Prostate gland (tissue), 2 donors: ENCODE data around the gene TTC16. TPM values are rescaled to one million over a fixed set of nuclear protein-coding genes. Genes with fewer than 3 reads are reported as not detected.

ENCODE experiments used
- DNase-seq: peaks from one replicate; pipeline ENCODE4 v3.0.0-alpha.2; 2019; ENCODE audit warnings: low spot score
- H3K27ac ChIP-seq, 2 donors: fragments of 200-600 bp; sonication (generic); 2 replicates each; pipeline ENCODE4 v1.5.1; 2017 to 2019
- H3K27me3 ChIP-seq: fragments of 200-600 bp; sonication (generic); replicated peaks from 2 replicates; pipeline ENCODE4 v1.5.1; 2019; ENCODE audit not compliant: insufficient read depth
- H3K36me3 ChIP-seq, 2 donors: fragments of 200-600 bp; sonication (generic); 1 replicate in 1 of 2; 2 replicates in 1 of 2; pipeline versions ENCODE4 v1.5.1 to v1.8.1; 2017 to 2019
- H3K4me1 ChIP-seq: fragments of 200-600 bp; sonication (generic); replicated peaks from 2 replicates; pipeline ENCODE4 v1.5.1; 2019
- H3K4me3 ChIP-seq, 2 donors: fragments of 200-600 bp; sonication (generic); 2 replicates each; pipeline ENCODE4 v1.5.1; 2017 to 2019
- H3K9me3 ChIP-seq: fragments of 200-600 bp; sonication (generic); 2 replicates; pipeline ENCODE4 v1.5.1; 2017
- CTCF ChIP-seq, 4 experiments: fragments of 200-600 bp in 2 of 4; fragments of 450-650 bp in 2 of 4; sonication (generic) in 2 of 4; IDR thresholded peaks; 1 replicate in 3 of 4; 2 replicates in 1 of 4; pipeline ENCODE4 v1.5.1; 2016 to 2019; ENCODE audit warnings: antibody characterized with exemption in 4 of 4, mild to moderate bottlenecking in 2 of 4, moderate library complexity in 2 of 4
- POLR2A ChIP-seq: fragments of 450-650 bp; IDR thresholded peaks from one replicate; pipeline ENCODE4 v1.6.1; 2016; ENCODE audit warnings: antibody characterized with exemption, mild to moderate bottlenecking
- POLR2AphosphoS5 ChIP-seq: sonication (generic); formaldehyde crosslinking; IDR thresholded peaks from one replicate; pipeline ENCODE4 v1.6.1; 2017; ENCODE audit warnings: antibody characterized with exemption
- WGBS: methylation state at CpG from one replicate; pipeline ENCODE4 v1.1.5; 2018; 5-methylcytosine and 5-hydroxymethylcytosine counted together
- intact Hi-C: fragments of 100-400 bp; cut with DNase I; formaldehyde crosslinking; loops from one replicate; pipeline ENCODE4 v1.14.2; 2022
- total RNA-seq, 2 donors: library from RNA; depleted of rRNA; stranded (reverse); fragments of >200 nt; gene quantifications; one replicate each; pipeline ENCODE4 v1.1.0, GENCODE V29; 2016

TTC16 gene
- total RNA-seq, 2 donors from 2014 or later = 3.4 TPM; not detected in 1

DNA sequence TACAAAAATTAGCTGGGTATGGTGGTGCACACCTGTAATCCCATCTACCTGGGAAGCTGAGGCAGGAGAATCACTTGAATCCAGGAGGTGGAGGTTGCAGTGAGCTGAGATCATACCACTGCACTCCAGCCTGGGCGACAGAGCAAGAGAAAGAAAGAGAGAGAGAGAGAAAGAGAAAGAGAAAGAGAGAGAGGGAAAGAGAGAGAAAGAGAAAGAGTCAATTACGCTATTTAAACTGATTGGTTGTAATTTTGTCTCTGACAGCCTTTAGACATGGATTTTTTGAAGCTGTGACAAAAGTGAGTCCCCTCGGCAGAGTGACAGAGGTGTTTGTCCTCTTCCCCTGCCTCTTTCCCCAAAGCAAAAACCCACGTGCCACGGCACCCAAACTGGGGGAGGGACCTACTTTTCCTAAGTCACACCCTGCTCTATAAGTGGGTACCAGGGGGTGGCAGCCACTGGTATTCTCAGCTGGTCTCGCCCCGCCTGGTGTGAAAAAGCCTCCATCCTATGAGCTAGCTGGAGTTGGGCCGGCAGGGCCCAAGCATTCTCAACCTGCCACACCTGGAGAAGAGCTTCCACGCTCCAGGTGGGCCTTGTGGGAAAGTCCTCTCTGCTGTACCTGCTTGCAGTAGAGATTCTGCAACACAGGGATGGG is 12.5 kb upstream of the TTC16 start:
- H3K9me3 ChIP-seq = no peaks in the 10 kb centered on the region
- no peaks in the 10 kb centered on the region for H3K27me3 ChIP-seq
- 79% methylated on average over 9 of the region's 9 CpGs for WGBS
- H3K27ac ChIP-seq = no peak overlapping the region
- H3K4me1 ChIP-seq = no peaks in the 10 kb centered on the region
- no peak overlapping the region for H3K4me3 ChIP-seq
- no peak for DNase-seq
- intact Hi-C loops = no loop called here
- TF ChIP-seq POLR2AphosphoS5 (no peak), POLR2A (no peak), CTCF (IDR thresholded peaks at IDR 0.05) (no peak)
- no peaks in the 10 kb centered on the region for H3K36me3 ChIP-seq

- Histone ChIP-seq H3K9me3 (no peaks in the 10 kb centered on the region), H3K4me3 (no peak overlapping the region), H3K4me1 (no peaks in the 10 kb centered on the region), H3K36me3 (no peaks in the 10 kb centered on the region), H3K27ac (no peak overlapping the region), H3K27me3 (no peaks in the 10 kb centered on the region)
- WGBS = 87% methylated on average over 12 of the region's 12 CpGs
- no peak for DNase-seq
- TF ChIP-seq POLR2AphosphoS5 = no peak
- no peak for TF ChIP-seq CTCF (IDR thresholded peaks at IDR 0.05)
- TF ChIP-seq POLR2A = no peak
- intact Hi-C loops = no loop called here
Observed at GRCh38 chr9:127705577-127706379, 10.1 kb upstream of the TTC16 start.

GRCh38 chr9:127706836-127707241 is 9.0 kb upstream of the TTC16 start, which contains the start of gene CFAP157:
Gene CFAP157 (plus strand): TSS chr9:127706988. CDS start chr9:127707032, 44 bp downstream.
- H3K4me3 ChIP-seq = no peak within 1 kb of the TSS
- no peaks in the 10 kb centered on the region for H3K36me3 ChIP-seq
- TF ChIP-seq CTCF (IDR thresholded peaks at IDR 0.05) (no peak), POLR2A (no peak), POLR2AphosphoS5 (no peak)
- intact Hi-C loops = no loop called here
- WGBS = 67% methylated on average over 9 of the region's 11 CpGs
- H3K9me3 ChIP-seq = no peaks in the 10 kb centered on the region
- DNase-seq = no peak
- no peaks in the 10 kb centered on the region for H3K4me1 ChIP-seq
- no peaks in the 10 kb centered on the region for H3K27me3 ChIP-seq
- H3K27ac ChIP-seq = no peak within 1 kb of the TSS

DNA sequence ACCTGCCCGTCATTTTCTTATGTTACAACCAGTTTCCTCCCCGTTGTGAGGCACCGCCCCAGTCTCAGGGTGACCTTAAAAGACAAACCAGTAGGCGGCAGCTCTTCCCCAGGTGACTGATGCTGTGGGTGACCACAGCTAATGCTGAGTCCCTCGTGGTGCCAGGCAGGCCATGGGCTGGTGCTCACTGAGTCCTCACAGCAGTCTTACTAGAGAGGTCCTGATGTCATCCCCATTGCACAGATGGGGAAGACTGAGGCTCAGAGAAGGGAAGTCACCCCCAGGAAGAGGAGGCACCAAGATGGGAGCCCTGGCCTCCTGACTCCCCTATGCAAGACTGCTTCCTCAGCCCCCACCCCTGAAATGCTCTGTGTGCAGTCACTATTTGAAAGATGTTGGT is 8.1 kb upstream of the TTC16 start:
- Histone ChIP-seq H3K27ac (no peak overlapping the region), H3K36me3 (no peaks in the 10 kb centered on the region), H3K4me1 (no peaks in the 10 kb centered on the region), H3K27me3 (no peaks in the 10 kb centered on the region), H3K9me3 (no peaks in the 10 kb centered on the region), H3K4me3 (no peak overlapping the region)
- intact Hi-C loops = no loop called here
- TF ChIP-seq POLR2AphosphoS5 = no peak
- TF ChIP-seq CTCF (IDR thresholded peaks at IDR 0.05) = no peak
- TF ChIP-seq POLR2A = no peak
- 48% methylated on average over 5 of the region's 5 CpGs for WGBS
- no peak for DNase-seq
